ENCODE results near the gene NGDN.
"Not testable (repeated sequence)": the region's sequence is repeated elsewhere in the genome, so short reads cannot be mapped to it uniquely, and the experiment has no call there.

The NGDN gene

GRCh38 chr14:23469127-23469905, at the start of gene NGDN:
Gene NGDN, plus strand, starts transcription at chr14:23469703. Its CDS starts 13 bp downstream, at chr14:23469716.
- H3K9me3 Mint-ChIP-seq: no peaks in the 10 kb centered on the region
- DNase-seq (ENCODE audit: low spot score in 2 of 2) (peak; percentile 82 to 93), ATAC-seq (replicated peaks; ENCODE audit: extremely low read depth, poor library complexity, severe bottlenecking) (peak; percentile 97)
- no peak within 1 kb of the TSS for H3K27ac Mint-ChIP-seq (ENCODE audit: low read depth)
- no peaks in the 10 kb centered on the region for H3K4me1 Mint-ChIP-seq
- no peaks in the 10 kb centered on the region for H3K27me3 Mint-ChIP-seq
- H3K4me3 Mint-ChIP-seq: no peak within 1 kb of the TSS
- peaks cover 32% of the 10 kb centered on the region for H3K36me3 Mint-ChIP-seq (ENCODE audit: insufficient read depth)

- ATAC-seq (replicated peaks; ENCODE audit: extremely low read depth, poor library complexity, severe bottlenecking): no peak
- Mint-ChIP-seq H3K4me3 (no peak overlapping the region), H3K36me3 (ENCODE audit: insufficient read depth) (no peaks in the 10 kb centered on the region)
Measured at GRCh38 chr14:23421594-23421993, 47.9 kb upstream of the NGDN start.

GRCh38 chr14:23423657-23424056, 45.8 kb upstream of the NGDN start:
- Mint-ChIP-seq H3K27ac (ENCODE audit: low read depth) (no peak overlapping the region), H3K27me3 (peaks cover 20% of the 10 kb centered on the region), H3K4me3 (no peak overlapping the region), H3K9me3 (no peaks in the 10 kb centered on the region), H3K4me1 (no peaks in the 10 kb centered on the region), H3K36me3 (ENCODE audit: insufficient read depth) (no peaks in the 10 kb centered on the region)
- DNase-seq (ENCODE audit: low spot score in 2 of 2) (no peak), ATAC-seq (replicated peaks; ENCODE audit: extremely low read depth, poor library complexity, severe bottlenecking) (no peak)

More at GRCh38 chr14:23421594-23421993, 47.9 kb upstream of the NGDN start:
- no peak for DNase-seq (ENCODE audit: low spot score in 2 of 2)
- H3K9me3 Mint-ChIP-seq: no peaks in the 10 kb centered on the region
- no peak overlapping the region for H3K27ac Mint-ChIP-seq (ENCODE audit: low read depth)
- H3K27me3 Mint-ChIP-seq: peaks cover 32% of the 10 kb centered on the region
- H3K4me1 Mint-ChIP-seq: no peaks in the 10 kb centered on the region

GRCh38 chr14:23425169-23425568, 44.3 kb upstream of the NGDN start:
- H3K4me3 Mint-ChIP-seq: no peak overlapping the region
- no peaks in the 10 kb centered on the region for H3K36me3 Mint-ChIP-seq (ENCODE audit: insufficient read depth)
- no peaks in the 10 kb centered on the region for H3K9me3 Mint-ChIP-seq
- DNase-seq (ENCODE audit: low spot score in 2 of 2) (no peak), ATAC-seq (replicated peaks; ENCODE audit: extremely low read depth, poor library complexity, severe bottlenecking) (no peak)
- H3K4me1 Mint-ChIP-seq: no peaks in the 10 kb centered on the region
- H3K27ac Mint-ChIP-seq (ENCODE audit: low read depth): no peak overlapping the region
- H3K27me3 Mint-ChIP-seq: peaks cover 15% of the 10 kb centered on the region

- H3K9me3 Mint-ChIP-seq; DNase-seq (ENCODE audit: low spot score in 2 of 2); H3K36me3 Mint-ChIP-seq (ENCODE audit: insufficient read depth); H3K4me1 Mint-ChIP-seq; H3K27ac Mint-ChIP-seq (ENCODE audit: low read depth); H3K4me3 Mint-ChIP-seq; ATAC-seq (replicated peaks; ENCODE audit: extremely low read depth, poor library complexity, severe bottlenecking): not testable (repeated sequence)
- peaks cover 21% of the 10 kb centered on the region for H3K27me3 Mint-ChIP-seq
Measured at GRCh38 chr14:23425798-23426197, 43.7 kb upstream of the NGDN start.

- no peaks in the 10 kb centered on the region for H3K9me3 Mint-ChIP-seq
- peaks cover 44% of the 10 kb centered on the region for H3K27me3 Mint-ChIP-seq
- H3K27ac Mint-ChIP-seq (ENCODE audit: low read depth): no peak overlapping the region
- H3K36me3 Mint-ChIP-seq (ENCODE audit: insufficient read depth): no peaks in the 10 kb centered on the region
- no peak for DNase-seq (ENCODE audit: low spot score in 2 of 2)
- H3K4me1 Mint-ChIP-seq: no peaks in the 10 kb centered on the region
- ATAC-seq (replicated peaks; ENCODE audit: extremely low read depth, poor library complexity, severe bottlenecking): no peak
- no peak overlapping the region for H3K4me3 Mint-ChIP-seq
Measured at GRCh38 chr14:23428686-23429495, 40.6 kb upstream of the NGDN start.

- ATAC-seq (replicated peaks; ENCODE audit: extremely low read depth, poor library complexity, severe bottlenecking): no peak
- H3K36me3 Mint-ChIP-seq (ENCODE audit: insufficient read depth): no peaks in the 10 kb centered on the region
- H3K27ac Mint-ChIP-seq (ENCODE audit: low read depth): no peak overlapping the region
- no peak overlapping the region for H3K4me3 Mint-ChIP-seq
- peaks cover 35% of the 10 kb centered on the region for H3K27me3 Mint-ChIP-seq
- no peaks in the 10 kb centered on the region for H3K9me3 Mint-ChIP-seq
- no peak for DNase-seq (ENCODE audit: low spot score in 2 of 2)
- H3K4me1 Mint-ChIP-seq: no peaks in the 10 kb centered on the region
Measured at GRCh38 chr14:23430016-23430722, 39.3 kb upstream of the NGDN start.

GRCh38 chr14:23430723-23431085, 38.8 kb upstream of the NGDN start:
- no peak for DNase-seq (ENCODE audit: low spot score in 2 of 2)
- peaks cover 35% of the 10 kb centered on the region for H3K27me3 Mint-ChIP-seq
- H3K27ac Mint-ChIP-seq (ENCODE audit: low read depth): no peak overlapping the region
- no peaks in the 10 kb centered on the region for H3K4me1 Mint-ChIP-seq
- H3K36me3 Mint-ChIP-seq (ENCODE audit: insufficient read depth): no peaks in the 10 kb centered on the region
- H3K4me3 Mint-ChIP-seq: no peak overlapping the region
- no peak for ATAC-seq (replicated peaks; ENCODE audit: extremely low read depth, poor library complexity, severe bottlenecking)
- H3K9me3 Mint-ChIP-seq: no peaks in the 10 kb centered on the region

- no peaks in the 10 kb centered on the region for H3K4me1 Mint-ChIP-seq
- DNase-seq (ENCODE audit: low spot score in 2 of 2) (no peak), ATAC-seq (replicated peaks; ENCODE audit: extremely low read depth, poor library complexity, severe bottlenecking) (no peak)
- H3K9me3 Mint-ChIP-seq: no peaks in the 10 kb centered on the region
- peaks cover 35% of the 10 kb centered on the region for H3K27me3 Mint-ChIP-seq
- no peak overlapping the region for H3K4me3 Mint-ChIP-seq
- H3K36me3 Mint-ChIP-seq (ENCODE audit: insufficient read depth): no peaks in the 10 kb centered on the region
- no peak overlapping the region for H3K27ac Mint-ChIP-seq (ENCODE audit: low read depth)
Measured at GRCh38 chr14:23431486-23431885, 38.0 kb upstream of the NGDN start.

- H3K27me3 Mint-ChIP-seq: peaks cover 35% of the 10 kb centered on the region
- ATAC-seq (replicated peaks; ENCODE audit: extremely low read depth, poor library complexity, severe bottlenecking): no peak
- H3K9me3 Mint-ChIP-seq: no peaks in the 10 kb centered on the region
Measured at GRCh38 chr14:23432102-23432925, 37.2 kb upstream of the NGDN start.

GRCh38 chr14:23432946-23433345, 36.6 kb upstream of the NGDN start:
- H3K4me1 Mint-ChIP-seq: no peaks in the 10 kb centered on the region
- no peak for ATAC-seq (replicated peaks; ENCODE audit: extremely low read depth, poor library complexity, severe bottlenecking)
- peaks cover 35% of the 10 kb centered on the region for H3K27me3 Mint-ChIP-seq
- H3K27ac Mint-ChIP-seq (ENCODE audit: low read depth): no peak overlapping the region
- no peaks in the 10 kb centered on the region for H3K36me3 Mint-ChIP-seq (ENCODE audit: insufficient read depth)
- no peaks in the 10 kb centered on the region for H3K9me3 Mint-ChIP-seq
- DNase-seq (ENCODE audit: low spot score in 2 of 2): no peak
- no peak overlapping the region for H3K4me3 Mint-ChIP-seq

More at GRCh38 chr14:23432102-23432925, 37.2 kb upstream of the NGDN start:
- H3K27ac Mint-ChIP-seq (ENCODE audit: low read depth): no peak overlapping the region
- H3K4me1 Mint-ChIP-seq: no peaks in the 10 kb centered on the region
- no peak for DNase-seq (ENCODE audit: low spot score in 2 of 2)
- no peak overlapping the region for H3K4me3 Mint-ChIP-seq
- no peaks in the 10 kb centered on the region for H3K36me3 Mint-ChIP-seq (ENCODE audit: insufficient read depth)

- H3K36me3 Mint-ChIP-seq (ENCODE audit: insufficient read depth): no peaks in the 10 kb centered on the region
- peaks cover 35% of the 10 kb centered on the region for H3K27me3 Mint-ChIP-seq
- DNase-seq (ENCODE audit: low spot score in 2 of 2): no peak
- no peaks in the 10 kb centered on the region for H3K9me3 Mint-ChIP-seq
- H3K4me3 Mint-ChIP-seq: no peak overlapping the region
- no peak overlapping the region for H3K27ac Mint-ChIP-seq (ENCODE audit: low read depth)
- no peaks in the 10 kb centered on the region for H3K4me1 Mint-ChIP-seq
- no peak for ATAC-seq (replicated peaks; ENCODE audit: extremely low read depth, poor library complexity, severe bottlenecking)
Measured at GRCh38 chr14:23433457-23433856, 36.0 kb upstream of the NGDN start.
